ENCODE measurements around the gene QRICH2. TPM values are rescaled to one million over a fixed set of nuclear protein-coding genes. Genes with fewer than 3 reads are reported as not detected.

Gene QRICH2
- total and polyA plus RNA-seq, 9 of the 15 experiments (the other 6 are each of a cell fraction or from before 2014, with no cell fraction given), result 0.03 to 1.6 (median 0.81) TPM

DNA sequence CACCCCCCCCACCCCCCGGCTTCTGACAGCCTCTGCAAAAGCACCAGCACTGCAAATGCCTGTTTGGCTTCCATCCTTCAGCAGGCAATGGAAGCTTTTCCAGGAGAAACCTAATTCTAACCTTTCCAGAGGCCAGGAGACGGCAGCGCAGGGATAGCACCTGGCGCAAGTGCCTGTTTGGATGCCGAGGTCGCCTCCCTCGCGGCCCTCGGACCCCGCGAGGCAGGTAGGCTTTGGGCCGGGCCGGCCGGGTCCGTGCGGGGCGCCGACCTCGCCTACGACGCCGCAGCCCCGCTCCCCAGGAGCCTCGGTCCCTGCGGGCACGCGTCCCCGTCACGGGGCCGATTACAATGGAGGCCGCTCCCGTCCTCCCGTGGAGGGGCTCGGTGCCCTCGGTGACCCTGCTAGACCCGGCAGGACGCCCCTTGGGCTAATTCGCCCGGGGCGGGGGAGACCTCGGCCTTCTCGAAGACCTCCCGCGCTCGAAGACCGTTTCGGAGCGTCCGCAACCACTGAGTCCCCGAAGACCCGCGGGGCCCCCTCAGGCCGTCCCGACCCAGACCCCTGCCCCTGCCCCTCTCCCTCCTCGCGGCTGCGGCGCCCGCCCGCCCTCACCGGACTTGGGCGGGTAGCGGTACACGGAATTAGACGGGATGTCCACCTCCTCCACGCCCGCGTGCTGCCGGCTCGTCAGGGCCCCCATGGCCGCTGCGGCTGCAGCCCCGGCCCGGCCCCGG, 68.4 kb downstream of the QRICH2 start (continued):
- TF ChIP-seq RFX1 (IDR thresholded peaks at IDR 0.05) (no peak), PHF8 (IDR thresholded peaks at IDR 0.05; ENCODE audit: borderline replicate concordance, low read length) (peak; percentile 29; the same call in 1 of the 2 replicates), HBP1 (CRISPR knock-in tag; IDR thresholded peaks at IDR 0.05) (no peak), NR3C1 (CRISPR knock-in tag; IDR thresholded peaks at IDR 0.05) (0 out of 2 replicates have a peak, but pooled peaks have one; percentile 78), ZNF253 (CRISPR knock-in tag; conservative IDR thresholded peaks at IDR 0.05) (no peak), ZNF408 (CRISPR knock-in tag; IDR thresholded peaks at IDR 0.05; ENCODE audit: low read depth) (no peak), ZBTB8A (IDR thresholded peaks at IDR 0.05; ENCODE audit: partially characterized antibody) (no peak), PATZ1 (CRISPR knock-in tag; IDR thresholded peaks at IDR 0.05; ENCODE audit: borderline replicate concordance) (no peak), FUS (optimal IDR thresholded peaks at IDR 0.05; ENCODE audit: low read depth, low read length) (no peak), SIN3A (IDR thresholded peaks at IDR 0.05; ENCODE audit: borderline replicate concordance in 2 of 2, control insufficient read depth in 1 of 2, low read depth in 2 of 2, low read length in 2 of 2) (no peak), ZC3H4 (CRISPR knock-in tag; IDR thresholded peaks at IDR 0.05; ENCODE audit: borderline replicate concordance) (no peak), CSDE1 (IDR thresholded peaks at IDR 0.05) (no peak), HEY1 (CRISPR knock-in tag; IDR thresholded peaks at IDR 0.05; ENCODE audit: borderline replicate concordance) (no peak), NR2C2 (CRISPR knock-in tag; IDR thresholded peaks at IDR 0.05) (no peak), NR2C2 (tag; IDR thresholded peaks at IDR 0.05) (no peak), MAFF (IDR thresholded peaks at IDR 0.05; ENCODE audit: low read length) (no peak), ZNF507 (tag; conservative IDR thresholded peaks at IDR 0.05) (no peak), FOXO4 (CRISPR knock-in tag; IDR thresholded peaks at IDR 0.05) (no peak)
- TF ChIP-seq, protein P1, sequence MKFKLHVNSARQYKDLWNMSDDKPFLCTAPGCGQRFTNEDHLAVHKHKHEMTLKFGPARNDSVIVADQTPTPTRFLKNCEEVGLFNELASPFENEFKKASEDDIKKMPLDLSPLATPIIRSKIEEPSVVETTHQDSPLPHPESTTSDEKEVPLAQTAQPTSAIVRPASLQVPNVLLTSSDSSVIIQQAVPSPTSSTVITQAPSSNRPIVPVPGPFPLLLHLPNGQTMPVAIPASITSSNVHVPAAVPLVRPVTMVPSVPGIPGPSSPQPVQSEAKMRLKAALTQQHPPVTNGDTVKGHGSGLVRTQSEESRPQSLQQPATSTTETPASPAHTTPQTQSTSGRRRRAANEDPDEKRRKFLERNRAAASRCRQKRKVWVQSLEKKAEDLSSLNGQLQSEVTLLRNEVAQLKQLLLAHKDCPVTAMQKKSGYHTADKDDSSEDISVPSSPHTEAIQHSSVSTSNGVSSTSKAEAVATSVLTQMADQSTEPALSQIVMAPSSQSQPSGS (CRISPR knock-in tag; IDR thresholded peaks at IDR 0.05), result no peak
- TF ChIP-seq, protein P2, sequence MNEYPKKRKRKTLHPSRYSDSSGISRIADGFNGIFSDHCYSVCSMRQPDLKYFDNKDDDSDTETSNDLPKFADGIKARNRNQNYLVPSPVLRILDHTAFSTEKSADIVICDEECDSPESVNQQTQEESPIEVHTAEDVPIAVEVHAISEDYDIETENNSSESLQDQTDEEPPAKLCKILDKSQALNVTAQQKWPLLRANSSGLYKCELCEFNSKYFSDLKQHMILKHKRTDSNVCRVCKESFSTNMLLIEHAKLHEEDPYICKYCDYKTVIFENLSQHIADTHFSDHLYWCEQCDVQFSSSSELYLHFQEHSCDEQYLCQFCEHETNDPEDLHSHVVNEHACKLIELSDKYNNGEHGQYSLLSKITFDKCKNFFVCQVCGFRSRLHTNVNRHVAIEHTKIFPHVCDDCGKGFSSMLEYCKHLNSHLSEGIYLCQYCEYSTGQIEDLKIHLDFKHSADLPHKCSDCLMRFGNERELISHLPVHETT (CRISPR knock-in tag; conservative IDR thresholded peaks at IDR 0.05 in 1 of 2, IDR thresholded peaks at IDR 0.05 in 1 of 2), result no peak

All from K562 (cell line).